Nephron (organoid): ENCODE data around the gene SLMAP.
A peak's percentile ranks its signal among the peaks of the same experiment; 100 is the strongest.

Experiments used
- H3K27ac Mint-ChIP-seq, 3 experiments: 2 replicates each; pipeline ENCODE4 v1.8.0; 2020; ENCODE audit warnings: mixed read lengths in 3 of 3, mild to moderate bottlenecking in 2 of 3, moderate library complexity in 1 of 3
- H3K27me3 Mint-ChIP-seq: 2 replicates; pipeline ENCODE4 v1.8.0; 2021; ENCODE audit warnings: low read depth, mild to moderate bottlenecking, moderate library complexity, mixed read lengths
- H3K36me3 Mint-ChIP-seq: 2 replicates; pipeline ENCODE4 v1.8.0; 2020; ENCODE audit warnings: low read depth, mixed read lengths
- H3K4me1 Mint-ChIP-seq: 2 replicates; pipeline ENCODE4 v1.8.0; 2020; ENCODE audit warnings: mixed read lengths
- H3K4me3 Mint-ChIP-seq, 3 experiments: 2 replicates each; pipeline ENCODE4 v1.8.0; 2020; ENCODE audit warnings: mild to moderate bottlenecking in 3 of 3, mixed read lengths in 3 of 3, moderate library complexity in 2 of 3
- H3K9me3 Mint-ChIP-seq: 2 replicates; pipeline ENCODE4 v1.8.0; 2020; ENCODE audit warnings: mixed read lengths
- CTCF ChIP-seq, 3 experiments: fragments of 200-600 bp; sonication (generic); IDR thresholded peaks; one replicate each; pipeline ENCODE4 v1.5.0; 2021; ENCODE audit warnings: antibody characterized with exemption in 3 of 3; ENCODE audit not compliant: unreplicated experiment in 3 of 3

SLMAP gene

GRCh38 chr3:57946970-57947381 is 190.9 kb downstream of the SLMAP start:
- TF ChIP-seq CTCF (IDR thresholded peaks at IDR 0.05; ENCODE audit: unreplicated experiment in 3 of 3), result no peak
- H3K36me3 Mint-ChIP-seq, result no peaks in the 10 kb centered on the region
- H3K27me3 Mint-ChIP-seq, result no peaks in the 10 kb centered on the region
- H3K4me3 Mint-ChIP-seq, result no peak overlapping the region
- H3K9me3 Mint-ChIP-seq, result no peaks in the 10 kb centered on the region
- no peak overlapping the region for H3K27ac Mint-ChIP-seq
- H3K4me1 Mint-ChIP-seq, result peaks cover 57% of the 10 kb centered on the region

GRCh38 chr3:57948080-57948671 is 192.1 kb downstream of the SLMAP start:
- Mint-ChIP-seq H3K4me3 (no peak overlapping the region), H3K4me1 (peaks cover 64% of the 10 kb centered on the region), H3K36me3 (no peaks in the 10 kb centered on the region), H3K27ac (peak overlapping the region; percentile 66 to 86 (median 73)), H3K27me3 (no peaks in the 10 kb centered on the region), H3K9me3 (no peaks in the 10 kb centered on the region)
- no peak for TF ChIP-seq CTCF (IDR thresholded peaks at IDR 0.05; ENCODE audit: unreplicated experiment in 3 of 3)

- H3K27ac Mint-ChIP-seq, result peak overlapping the region; percentile 66 to 86 (median 73)
- no peaks in the 10 kb centered on the region for H3K36me3 Mint-ChIP-seq
- H3K27me3 Mint-ChIP-seq, result no peaks in the 10 kb centered on the region
- no peaks in the 10 kb centered on the region for H3K9me3 Mint-ChIP-seq
- H3K4me1 Mint-ChIP-seq, result peaks cover 58% of the 10 kb centered on the region
- TF ChIP-seq CTCF (IDR thresholded peaks at IDR 0.05; ENCODE audit: unreplicated experiment in 3 of 3), result no peak
- no peak overlapping the region for H3K4me3 Mint-ChIP-seq
Measured at GRCh38 chr3:57948781-57949242, 192.7 kb downstream of the SLMAP start.

- Mint-ChIP-seq H3K4me3 (no peak overlapping the region), H3K27ac (peak overlapping the region in 1 of 3 experiments; percentile 70), H3K27me3 (no peaks in the 10 kb centered on the region), H3K9me3 (no peaks in the 10 kb centered on the region), H3K36me3 (no peaks in the 10 kb centered on the region), H3K4me1 (peaks cover 53% of the 10 kb centered on the region)
- no peak for TF ChIP-seq CTCF (IDR thresholded peaks at IDR 0.05; ENCODE audit: unreplicated experiment in 3 of 3)
Measured at GRCh38 chr3:57949344-57949743, 193.2 kb downstream of the SLMAP start.

GRCh38 chr3:57949785-57950615 is 193.9 kb downstream of the SLMAP start:
- no peak overlapping the region for H3K4me3 Mint-ChIP-seq
- H3K27ac Mint-ChIP-seq, result peak overlapping the region; percentile 93 to 98 (median 96)
- TF ChIP-seq CTCF (IDR thresholded peaks at IDR 0.05; ENCODE audit: unreplicated experiment in 3 of 3), result no peak
- H3K9me3 Mint-ChIP-seq, result no peaks in the 10 kb centered on the region
- no peaks in the 10 kb centered on the region for H3K36me3 Mint-ChIP-seq
- no peaks in the 10 kb centered on the region for H3K27me3 Mint-ChIP-seq
- peaks cover 46% of the 10 kb centered on the region for H3K4me1 Mint-ChIP-seq
